HG03103 (cell line): ENCODE data around the gene CDKN2D.
"Not testable (repeated sequence)": the region's sequence is repeated elsewhere in the genome, so short reads cannot be mapped to it uniquely, and the experiment has no call there.

Experiments
- ATAC-seq: cut with Tn5 transposase; IDR thresholded peaks from one replicate; pipeline ENCODE4 v1.9.1; 2021; ENCODE audit warnings: low read depth; ENCODE audit not compliant: unreplicated experiment

CDKN2D gene

DNA sequence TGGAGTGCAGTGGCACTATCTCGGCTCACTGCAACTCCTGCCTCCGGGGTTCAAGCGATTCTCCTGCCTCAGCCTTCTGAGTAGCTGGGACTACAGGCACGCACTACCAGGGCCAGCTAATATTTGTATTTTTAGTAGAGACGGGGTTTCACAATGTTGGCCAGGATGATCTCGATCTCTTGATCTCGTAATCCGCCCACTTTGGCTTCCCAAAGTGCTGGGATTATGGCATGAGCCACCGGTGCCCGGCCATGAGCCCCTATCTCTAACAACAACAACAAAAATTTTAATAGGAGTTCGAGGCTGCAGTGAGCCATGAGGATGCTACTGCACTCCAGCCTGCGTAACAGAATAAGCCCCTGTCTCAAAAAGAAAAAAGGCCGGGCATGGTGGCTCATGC lies 13.3 kb upstream of the CDKN2D start:
- no peak for ATAC-seq

DNA sequence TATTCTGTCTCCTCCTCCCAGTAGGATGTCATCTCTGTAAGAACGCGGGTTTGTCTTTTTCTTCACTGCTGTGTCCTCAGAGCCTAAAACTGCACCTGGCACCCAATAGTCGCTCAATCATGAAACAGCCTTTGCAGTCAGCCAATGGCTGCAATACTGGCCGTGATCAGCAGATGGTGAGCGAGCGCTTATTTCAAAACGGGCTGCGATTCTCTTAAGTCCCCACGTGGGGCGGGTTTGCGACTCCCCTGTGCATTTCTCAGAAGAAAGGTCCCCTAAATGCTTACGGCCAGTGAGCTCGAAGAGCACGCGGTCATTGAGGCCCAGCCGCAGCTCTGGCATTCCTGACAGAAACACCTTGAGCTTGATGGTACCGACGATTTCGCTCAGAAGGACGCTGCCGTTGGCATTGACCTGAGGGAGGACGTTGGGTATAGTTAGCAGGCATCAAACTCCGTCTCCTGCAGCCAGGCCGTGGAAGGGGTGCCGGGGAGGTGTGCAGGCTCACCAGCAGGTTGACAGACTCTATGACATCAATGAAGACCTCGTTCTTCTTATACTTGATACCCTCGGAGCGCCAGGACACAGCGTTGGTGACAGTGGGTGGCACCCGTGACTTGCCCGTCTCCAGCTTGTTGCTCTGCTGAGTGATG lies 12.3 kb upstream of the CDKN2D start:
- ATAC-seq = no peak

DNA sequence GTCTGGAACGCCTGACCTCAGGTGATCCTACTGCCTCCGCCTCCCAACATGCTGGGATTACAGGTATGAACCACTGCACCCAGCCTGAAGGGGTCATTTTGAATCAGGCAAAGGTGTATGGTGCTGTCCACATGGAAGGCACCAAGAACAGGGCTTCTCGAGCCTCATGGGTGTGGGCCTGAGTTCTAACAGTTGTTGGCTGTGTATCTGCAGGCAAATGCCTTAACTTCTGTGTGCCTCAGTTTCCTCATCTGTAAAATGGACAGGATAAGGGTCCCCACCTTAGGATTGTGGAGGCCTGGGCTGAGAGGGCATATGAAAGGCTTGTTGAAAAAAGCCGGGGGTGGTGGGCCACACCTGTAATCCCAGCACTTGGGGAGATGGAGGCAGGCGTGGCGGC lies 9.2 kb upstream of the CDKN2D start:
- ATAC-seq = no peak

DNA sequence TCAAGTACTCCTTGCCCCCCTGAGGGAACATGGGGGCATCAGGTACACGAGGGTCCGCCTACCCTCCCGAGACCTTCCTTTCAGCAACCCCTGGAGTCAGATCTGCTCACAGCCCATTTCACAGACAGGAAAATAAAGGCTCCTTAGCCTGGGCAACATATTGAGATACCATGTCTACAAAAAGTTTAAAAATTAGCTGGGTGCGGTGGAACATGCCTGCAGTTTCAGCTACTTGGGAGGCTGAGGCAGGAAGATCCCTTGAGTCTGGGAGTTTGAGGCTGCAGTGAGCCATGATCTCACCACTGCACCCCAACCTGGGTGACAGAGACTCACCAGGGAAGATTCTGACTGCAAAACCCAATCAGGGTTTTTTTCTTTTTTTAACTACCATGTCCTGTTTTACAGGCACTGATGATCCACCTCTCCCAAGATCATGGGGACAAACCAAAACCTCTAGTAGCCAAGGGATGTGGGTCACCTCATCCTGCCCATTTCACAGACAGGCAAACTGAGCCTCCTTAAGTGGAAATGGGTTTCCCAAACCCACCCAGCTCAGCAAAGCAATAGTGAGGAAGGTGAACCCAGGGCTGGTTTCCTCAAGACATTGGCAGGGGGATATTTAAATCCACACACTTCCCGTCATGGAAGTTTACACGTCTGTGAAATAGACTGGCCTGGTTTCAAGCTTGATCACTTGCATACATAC lies 6.4 kb upstream of the CDKN2D start:
- ATAC-seq = no peak

DNA sequence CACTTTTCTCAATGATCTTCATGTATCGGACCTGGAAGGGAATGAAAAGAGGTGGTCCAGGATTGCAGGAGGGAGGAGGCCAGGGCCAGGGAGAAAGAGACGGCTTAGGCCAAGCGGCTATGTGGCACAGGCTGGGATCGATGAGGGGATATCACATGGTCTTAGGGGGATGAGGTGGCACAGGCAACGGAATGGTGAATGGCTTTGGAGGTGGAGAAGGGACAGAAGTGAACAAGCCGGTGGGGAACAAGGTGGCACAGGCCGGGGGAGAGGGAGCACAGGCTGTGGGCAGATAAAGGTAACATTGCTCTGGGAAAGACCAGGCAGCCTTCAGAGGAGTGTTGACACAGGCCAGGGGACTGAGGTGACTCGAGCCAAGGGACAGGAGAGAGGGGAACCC lies 5.7 kb upstream of the CDKN2D start:
- ATAC-seq = no peak

DNA sequence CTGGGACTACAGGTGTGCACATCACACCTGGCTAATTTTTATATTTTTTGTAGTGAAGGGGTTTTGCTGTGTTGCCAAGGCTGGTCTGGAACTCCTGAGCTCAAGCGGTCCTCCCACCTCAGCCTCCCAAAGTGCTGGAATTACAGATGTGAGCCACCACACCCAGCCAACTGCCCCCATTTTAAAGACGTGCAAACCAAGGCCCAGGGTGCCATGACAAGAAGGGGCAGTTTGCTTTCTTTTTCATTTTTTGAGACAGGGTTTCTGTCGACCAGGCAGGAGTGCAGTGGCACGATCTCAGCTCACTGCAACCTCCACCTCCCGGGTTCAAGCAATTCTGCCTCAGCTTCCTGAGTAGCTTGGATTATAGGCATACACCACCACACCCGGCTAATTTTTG lies 5.0 kb upstream of the CDKN2D start:
- not testable (repeated sequence) for ATAC-seq

DNA sequence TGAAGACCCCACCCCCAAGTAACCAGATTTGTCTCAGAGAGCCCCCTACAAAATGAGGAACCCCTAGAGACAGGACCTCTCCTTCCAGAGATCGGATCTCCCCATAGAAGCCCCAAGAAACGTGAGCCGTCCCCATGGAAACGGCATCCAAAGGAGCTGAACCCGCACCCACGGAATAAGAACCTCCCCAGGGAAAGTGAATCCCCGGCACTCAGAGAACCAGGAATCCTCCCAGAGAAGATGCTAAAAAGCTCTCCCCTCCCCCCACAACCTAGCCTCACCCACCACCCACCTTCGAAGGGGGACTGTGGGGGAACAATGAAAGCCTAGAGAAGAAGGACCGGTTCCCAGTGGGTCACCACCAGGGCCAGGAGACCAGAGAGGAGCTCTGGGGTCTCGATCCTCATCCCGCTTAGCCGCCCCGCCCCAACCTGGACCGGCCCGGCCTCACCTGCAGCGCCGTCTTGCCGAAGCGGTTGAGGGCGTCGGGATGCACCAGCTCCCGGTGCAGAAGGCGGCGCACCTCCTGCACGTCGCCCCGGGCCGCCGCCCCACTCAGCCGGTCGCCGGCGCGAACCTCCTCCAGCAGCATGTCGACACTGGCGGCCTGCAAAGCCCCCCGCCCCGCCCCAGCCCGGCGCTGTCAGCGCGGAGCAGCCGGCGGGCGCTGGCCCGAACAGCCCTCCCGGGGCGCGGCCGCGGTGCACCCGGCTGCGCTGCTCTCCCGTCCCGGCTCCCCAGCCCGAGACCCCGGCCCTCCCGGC lies 535 bp downstream of the CDKN2D start:
- peak; percentile 1 for ATAC-seq

DNA sequence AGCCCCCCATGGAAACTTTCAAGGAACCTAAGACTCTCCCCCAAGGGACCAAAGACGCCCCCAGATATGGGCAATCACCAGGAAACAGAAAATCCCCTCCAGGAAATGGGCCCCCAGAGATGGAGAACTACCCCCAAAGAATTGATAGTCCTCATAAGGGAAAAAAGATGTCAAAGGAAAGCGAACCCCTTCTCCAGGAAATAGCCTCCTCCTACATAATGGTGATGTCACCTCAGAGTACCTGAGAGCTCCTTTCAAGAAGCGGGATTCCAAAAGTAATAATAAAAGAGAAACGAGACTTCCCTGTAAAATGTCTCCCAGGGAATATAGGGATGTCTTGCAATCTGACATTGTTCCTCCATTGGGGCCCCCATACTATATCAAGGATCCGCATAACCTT lies 1.1 kb downstream of the CDKN2D start:
- ATAC-seq = no peak

DNA sequence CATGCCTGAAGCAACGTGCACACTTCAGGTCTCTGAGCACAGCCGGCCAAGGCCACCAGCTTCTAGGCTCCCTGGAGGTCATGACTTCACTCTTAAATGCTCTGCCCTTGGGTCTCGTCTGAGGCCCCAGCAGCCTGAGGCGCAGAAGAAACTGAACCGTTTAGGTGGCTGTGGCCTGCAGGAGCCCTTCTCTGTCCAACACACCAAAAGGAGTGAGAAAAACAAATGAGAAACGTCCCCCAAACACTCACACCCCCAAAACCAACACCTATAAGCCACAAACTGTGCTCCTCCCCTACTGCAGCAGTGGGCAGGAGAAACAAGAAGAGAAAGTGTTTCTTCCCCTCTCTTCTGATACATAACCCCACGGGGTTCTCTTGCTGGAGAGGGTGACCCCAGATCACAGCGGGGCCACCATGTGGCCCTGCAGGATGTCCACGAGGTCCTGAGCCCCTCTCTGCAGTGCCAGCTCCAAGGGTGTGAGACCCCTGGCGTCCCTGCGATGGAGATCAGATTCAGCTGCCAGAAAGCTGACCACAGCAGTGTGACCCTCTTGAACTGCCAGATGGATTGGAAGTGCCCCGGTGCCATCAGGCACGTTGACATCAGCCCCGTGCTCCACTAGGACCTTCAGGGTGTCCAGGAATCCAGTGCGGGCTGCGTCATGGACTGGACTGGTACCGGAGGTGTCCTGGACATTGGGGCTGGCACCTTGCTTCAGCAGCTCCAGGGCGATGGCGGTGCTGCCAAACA lies 1.9 kb downstream of the CDKN2D start:
- no peak for ATAC-seq

DNA sequence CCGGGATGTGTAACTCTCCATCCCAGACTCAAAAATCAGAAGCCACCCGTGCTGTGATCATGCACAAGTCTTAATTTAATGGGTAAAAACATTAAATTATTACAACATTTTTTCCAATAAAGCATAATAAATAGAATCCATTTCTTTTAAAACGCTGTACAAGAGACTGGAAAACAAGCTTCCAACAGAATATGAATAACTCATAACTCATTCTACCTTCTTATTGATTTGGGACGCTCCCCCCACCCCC lies 2.4 kb downstream of the CDKN2D start:
- ATAC-seq = no peak

DNA sequence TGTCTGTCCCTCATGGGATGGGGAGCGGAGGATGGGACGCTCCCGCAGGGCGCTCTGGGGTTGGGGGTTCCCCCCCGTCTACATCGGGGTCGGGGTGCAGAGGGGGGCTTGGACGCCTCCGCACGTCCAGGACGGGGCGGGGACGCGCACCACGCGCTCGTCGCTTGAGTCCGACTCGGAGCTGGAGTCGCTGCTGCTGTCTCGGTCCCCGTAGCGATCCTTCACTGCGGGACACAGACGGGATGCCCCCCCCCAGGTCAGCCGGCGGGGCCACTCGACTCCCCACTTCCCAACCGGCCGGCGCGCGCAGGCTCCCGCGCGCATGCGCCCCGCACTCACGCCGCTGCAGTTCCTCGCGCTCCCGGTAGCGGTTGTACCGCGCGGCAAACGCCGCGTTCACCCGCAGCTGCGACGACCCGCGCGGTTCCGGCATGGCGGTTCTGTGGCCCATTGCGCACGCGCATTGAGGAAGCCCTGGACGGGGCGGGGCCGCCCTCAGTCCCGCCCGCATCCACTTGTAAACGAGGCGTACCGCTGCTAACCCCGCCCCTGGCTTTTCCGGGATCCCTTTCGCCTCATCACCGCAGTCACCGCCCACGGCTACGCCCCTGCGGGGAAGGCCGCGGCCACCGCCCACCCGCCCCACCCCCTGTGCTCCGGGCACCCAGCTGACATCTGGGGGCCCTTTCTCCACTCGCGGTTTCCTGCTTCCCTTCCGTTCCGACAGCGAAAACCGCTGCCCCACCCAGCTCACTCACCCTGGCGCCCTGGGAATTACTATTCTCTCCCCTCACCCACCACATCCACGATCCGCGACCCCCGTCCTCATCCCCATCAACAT lies 3.0 kb downstream of the CDKN2D start, which contains the start of gene KRI1:
Gene KRI1 (minus strand): TSS at position 444 of the 841 bp plus-strand sequence. CDS start 11 bp downstream, at position 433.
- ATAC-seq = peak; percentile 38

DNA sequence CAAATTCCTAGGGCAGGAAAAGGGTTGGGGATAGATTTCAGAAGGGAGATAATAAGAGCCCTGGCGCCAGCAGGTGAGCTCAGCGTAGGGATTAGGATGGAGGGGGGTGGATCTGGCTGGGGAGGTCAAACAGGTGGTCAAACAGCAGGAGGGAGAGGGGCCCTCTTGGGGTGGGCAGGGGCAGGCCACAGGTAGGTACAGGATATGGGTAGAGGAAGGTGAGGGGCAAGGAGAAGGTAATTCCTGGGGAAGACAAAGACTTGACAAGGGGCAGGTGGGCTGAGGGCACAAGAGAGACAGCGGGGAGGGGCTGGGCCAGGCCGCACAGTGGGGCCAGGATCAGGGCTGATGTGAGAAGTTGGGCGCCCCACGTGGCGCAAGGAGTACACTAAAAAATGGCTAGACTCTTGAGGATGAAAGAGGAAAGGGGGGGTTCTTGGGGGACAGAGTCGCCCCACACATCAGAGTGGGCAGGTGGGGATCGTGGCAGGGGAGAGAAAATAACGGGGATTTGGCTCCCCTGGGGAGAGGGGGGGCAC lies 3.7 kb downstream of the CDKN2D start:
- ATAC-seq = no peak

DNA sequence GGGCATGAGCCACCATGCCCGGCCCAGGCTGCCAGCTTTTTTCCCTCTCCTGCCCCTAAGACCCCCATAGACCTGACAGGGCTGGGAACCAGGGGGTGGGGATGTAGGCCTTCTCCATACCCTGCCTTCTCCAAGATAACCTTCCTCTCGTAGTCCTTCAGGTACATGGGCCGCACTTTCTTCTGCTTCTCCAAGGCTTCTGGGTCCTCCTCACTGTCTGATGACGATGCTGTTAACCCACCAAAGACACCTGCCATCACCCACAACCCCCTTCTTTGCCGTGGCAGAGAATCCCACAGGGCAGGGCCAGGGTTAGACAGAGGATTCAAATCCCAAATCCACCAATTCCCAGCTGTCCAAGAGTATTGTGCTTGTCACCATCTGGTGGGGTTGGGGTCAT lies 6.2 kb downstream of the CDKN2D start:
- ATAC-seq = no peak

DNA sequence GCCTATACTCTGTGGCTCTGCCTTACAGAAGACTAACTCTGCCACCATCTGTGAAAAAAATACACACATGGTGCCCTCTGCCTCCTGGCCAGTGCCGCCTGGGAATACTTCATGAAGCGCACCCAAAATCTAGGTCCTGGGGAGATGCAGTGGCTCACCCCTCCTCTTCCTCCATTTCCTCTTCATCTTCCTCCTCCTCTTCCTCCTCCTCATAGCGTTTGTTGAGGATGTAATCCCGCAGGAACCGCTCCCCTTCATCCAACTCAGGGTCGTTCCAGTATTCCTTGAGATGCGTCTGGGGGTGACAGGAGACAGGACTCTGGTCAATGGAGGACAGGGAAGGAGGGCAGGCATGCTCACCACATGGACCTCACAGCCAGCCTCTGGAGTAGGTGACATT lies 8.6 kb downstream of the CDKN2D start:
- no peak for ATAC-seq

DNA sequence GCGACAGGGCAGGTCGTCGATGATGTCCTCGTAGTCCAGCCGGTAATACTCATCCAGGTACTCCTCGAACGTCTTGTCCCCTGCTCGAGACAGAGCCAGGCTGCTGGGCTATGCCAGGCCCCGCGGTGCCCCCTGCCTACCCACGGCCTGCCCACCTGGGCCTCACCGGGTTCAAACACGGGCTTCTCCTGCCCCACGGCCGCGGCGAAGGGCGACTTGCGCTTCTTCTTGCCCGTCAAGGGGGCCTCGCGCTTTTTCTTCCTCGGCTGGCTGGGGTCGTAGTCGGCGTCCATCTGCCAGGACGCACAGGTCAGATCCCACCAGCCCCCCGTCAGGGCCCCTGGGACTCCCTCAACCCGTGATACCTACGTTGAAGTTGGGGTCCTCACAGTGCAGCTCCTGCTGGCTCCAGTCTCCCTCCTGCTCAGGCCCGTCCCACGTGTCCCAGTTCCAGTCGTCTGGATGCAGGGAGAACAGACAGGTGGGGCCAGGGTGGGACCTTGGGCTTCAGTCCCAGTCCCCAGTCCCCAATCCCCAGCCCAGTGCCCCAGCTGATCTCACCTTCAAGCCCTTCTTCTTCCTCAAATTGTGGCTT lies 11.1 kb downstream of the CDKN2D start:
- no peak for ATAC-seq

DNA sequence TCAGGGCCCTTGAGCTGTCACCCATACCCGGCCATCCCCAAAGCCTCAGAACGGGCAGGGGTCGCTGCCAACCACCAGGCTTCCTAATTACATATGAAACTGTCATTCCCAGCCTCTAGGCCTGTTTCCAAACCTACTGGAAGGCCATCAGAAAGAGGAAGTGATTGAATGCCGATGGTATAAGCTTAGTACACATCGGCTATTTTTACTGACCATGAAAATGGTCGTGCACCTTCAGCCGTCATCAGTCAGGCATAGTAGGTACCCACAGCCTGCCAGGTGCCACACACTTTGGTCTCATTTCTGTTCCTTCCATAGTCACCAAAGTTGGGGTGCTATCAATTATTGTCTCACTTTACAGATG lies 13.2 kb downstream of the CDKN2D start:
- ATAC-seq = no peak

DNA sequence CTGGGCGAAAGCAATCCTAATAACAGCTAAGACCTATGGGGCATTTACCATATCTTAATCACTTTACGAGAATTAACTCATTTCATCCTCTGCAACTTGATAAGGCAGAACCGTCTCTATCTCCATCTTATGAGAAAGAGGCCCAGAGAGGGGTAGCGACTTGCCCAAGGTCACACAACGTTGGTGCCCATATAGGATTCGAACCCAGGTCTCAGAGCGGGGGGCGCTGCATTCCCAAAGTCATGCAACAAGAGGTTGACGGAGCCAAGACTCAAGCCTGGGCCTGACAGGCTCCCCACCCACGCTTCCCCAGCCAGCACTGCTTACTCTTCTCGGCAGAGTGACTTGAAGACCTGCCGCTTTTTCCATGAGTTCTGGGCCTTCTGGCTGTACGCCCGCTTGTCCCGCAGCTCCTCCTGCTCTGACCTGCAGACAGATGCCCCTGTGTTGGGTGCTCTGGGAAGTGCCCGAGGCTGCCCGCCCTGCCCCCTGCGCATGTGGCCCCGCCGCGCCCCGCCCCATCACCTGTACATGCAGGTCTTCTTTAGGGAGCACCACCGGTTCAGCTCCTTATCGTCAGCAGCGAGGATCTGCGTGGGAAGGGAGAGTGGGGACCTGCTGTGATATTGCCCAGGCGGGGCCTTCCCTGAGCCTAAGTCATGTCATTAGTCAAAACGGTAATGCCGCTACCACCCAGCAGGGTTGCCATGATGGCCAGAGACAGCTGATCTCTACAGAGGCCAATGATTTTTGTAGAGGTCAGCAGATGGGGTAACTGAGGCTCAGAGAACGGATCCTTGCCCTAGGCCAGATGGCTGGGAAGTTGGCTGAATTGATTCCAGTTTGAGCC lies 13.8 kb downstream of the CDKN2D start:
- ATAC-seq = no peak

DNA sequence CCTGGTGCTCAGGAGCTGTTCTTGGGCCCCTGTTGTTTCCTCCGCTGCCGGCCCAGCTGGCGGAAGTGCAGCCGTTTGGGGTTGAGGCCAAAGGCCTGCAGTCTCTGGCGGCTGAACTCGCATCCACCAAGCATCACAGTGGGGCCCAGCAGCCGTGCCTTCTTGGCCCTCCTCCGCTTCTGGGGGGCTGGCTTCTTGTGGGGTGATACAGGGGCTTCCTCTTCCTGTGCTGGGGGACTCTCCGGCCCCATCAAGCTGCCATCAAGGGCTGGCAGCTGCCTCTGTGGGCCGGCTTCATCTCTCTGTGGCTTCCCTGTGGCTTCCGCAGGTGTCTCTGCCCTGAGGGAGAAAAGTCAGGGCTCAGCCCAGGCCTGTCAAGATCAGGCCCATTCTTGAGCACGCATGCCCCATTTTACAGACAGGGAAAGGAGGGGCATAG lies 14.8 kb downstream of the CDKN2D start:
- ATAC-seq = no peak
